Muscle layer of colon (tissue), 2 donors: Measurements from ENCODE around the gene SLC35C1.

ENCODE experiments used
- H3K27ac ChIP-seq: one replicate; pipeline ENCODE4 v1.7.0; 2013; ENCODE audit warnings: low read depth, mild to moderate bottlenecking, low read length, moderate library complexity
- H3K27me3 ChIP-seq, 2 donors: one replicate each; pipeline ENCODE4 v1.7.0; 2013; ENCODE audit warnings: low read length in 2 of 2, mild to moderate bottlenecking in 2 of 2; ENCODE audit not compliant: insufficient read depth in 2 of 2, control insufficient read depth in 1 of 2
- H3K36me3 ChIP-seq: one replicate; pipeline ENCODE4 v1.7.0; 2013; ENCODE audit warnings: mild to moderate bottlenecking, low read length; ENCODE audit not compliant: insufficient read depth
- H3K4me1 ChIP-seq: one replicate; pipeline ENCODE4 v1.7.0; 2013; ENCODE audit warnings: mild to moderate bottlenecking, low read length; ENCODE audit not compliant: insufficient read depth
- H3K4me3 ChIP-seq, 2 donors: one replicate each; pipeline ENCODE4 v1.7.0; 2013; ENCODE audit warnings: low read length in 2 of 2, low read depth in 1 of 2, mild to moderate bottlenecking in 1 of 2, moderate library complexity in 1 of 2
- H3K9ac ChIP-seq: one replicate; pipeline ENCODE4 v1.7.0; 2013; ENCODE audit warnings: low read length
- H3K9me3 ChIP-seq: one replicate; pipeline ENCODE4 v1.7.0; 2013; ENCODE audit warnings: mild to moderate bottlenecking, low read length
- donor health status: abdominal sarcoma.
- donor health status: Adenocarcinoma of cecum.

Gene SLC35C1

DNA sequence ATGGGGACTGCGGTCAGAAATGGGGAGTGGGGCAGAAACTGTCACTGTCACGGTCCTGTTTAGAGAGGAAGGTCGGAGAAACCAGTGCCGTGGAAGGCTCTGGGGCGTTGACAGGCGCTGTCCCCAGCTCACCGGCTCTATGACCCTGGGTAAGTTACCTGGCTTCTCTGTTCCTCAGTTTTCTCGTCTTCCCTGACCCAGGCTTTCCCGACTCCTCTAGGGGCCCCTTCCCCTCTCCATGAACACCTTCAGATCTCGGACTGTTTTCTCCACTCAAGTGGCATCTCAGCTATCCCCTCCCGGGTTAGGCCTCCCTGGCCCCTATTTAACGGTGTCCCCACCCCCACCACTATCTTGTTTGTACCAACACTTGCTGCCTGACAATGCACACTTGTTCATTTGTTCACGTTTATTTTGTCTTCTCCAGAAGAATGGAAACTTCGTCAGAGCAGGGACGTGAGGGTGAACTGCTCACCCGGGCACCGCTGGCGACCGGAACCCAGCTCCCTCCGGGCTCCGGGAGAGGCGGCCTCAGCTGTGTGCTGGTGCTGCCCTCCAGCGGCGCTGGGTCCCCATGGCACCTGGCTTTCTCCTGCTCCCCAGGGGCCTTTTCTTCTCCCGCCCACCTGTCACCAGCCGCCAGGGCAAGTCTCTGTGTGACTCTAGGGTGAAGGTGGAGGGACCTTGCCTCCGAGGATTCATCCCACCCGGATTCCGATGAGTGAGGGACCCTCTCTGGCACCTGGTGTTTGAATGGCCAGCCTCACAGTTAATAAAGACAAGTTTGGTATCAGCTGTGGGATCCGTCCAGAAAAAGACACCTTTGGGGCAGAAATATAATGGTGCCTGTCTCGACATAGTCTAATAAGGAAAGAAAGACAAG, 33.1 kb upstream of the SLC35C1 start:
- H3K27ac ChIP-seq = peak overlapping the region; percentile 56
- no peaks in the 10 kb centered on the region for H3K4me1 ChIP-seq
- no peaks in the 10 kb centered on the region for H3K27me3 ChIP-seq
- H3K4me3 ChIP-seq = peak overlapping the region; percentile 50 to 72
- H3K9me3 ChIP-seq = no peaks in the 10 kb centered on the region
- H3K36me3 ChIP-seq = no peaks in the 10 kb centered on the region
- H3K9ac ChIP-seq = peak overlapping the region; percentile 40

DNA sequence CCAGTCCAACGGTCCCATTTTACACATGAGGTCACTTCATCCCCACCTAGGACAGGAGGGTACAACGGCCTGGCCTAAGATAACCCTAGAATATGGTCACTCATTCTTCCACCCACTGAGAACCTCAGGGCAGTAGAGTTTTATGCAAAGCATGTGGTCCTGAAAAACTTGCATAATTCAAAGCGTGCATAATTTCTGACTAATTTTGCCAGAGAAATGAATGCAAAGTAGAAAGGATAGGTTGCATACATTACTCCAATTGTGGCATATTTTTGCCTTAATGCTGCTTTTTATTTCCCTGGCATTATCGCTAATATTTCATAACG, 32.5 kb upstream of the SLC35C1 start:
- Histone ChIP-seq H3K27ac (no peak overlapping the region), H3K4me1 (no peaks in the 10 kb centered on the region), H3K36me3 (no peaks in the 10 kb centered on the region), H3K27me3 (no peaks in the 10 kb centered on the region), H3K4me3 (no peak overlapping the region), H3K9me3 (no peaks in the 10 kb centered on the region), H3K9ac (no peak overlapping the region)

DNA sequence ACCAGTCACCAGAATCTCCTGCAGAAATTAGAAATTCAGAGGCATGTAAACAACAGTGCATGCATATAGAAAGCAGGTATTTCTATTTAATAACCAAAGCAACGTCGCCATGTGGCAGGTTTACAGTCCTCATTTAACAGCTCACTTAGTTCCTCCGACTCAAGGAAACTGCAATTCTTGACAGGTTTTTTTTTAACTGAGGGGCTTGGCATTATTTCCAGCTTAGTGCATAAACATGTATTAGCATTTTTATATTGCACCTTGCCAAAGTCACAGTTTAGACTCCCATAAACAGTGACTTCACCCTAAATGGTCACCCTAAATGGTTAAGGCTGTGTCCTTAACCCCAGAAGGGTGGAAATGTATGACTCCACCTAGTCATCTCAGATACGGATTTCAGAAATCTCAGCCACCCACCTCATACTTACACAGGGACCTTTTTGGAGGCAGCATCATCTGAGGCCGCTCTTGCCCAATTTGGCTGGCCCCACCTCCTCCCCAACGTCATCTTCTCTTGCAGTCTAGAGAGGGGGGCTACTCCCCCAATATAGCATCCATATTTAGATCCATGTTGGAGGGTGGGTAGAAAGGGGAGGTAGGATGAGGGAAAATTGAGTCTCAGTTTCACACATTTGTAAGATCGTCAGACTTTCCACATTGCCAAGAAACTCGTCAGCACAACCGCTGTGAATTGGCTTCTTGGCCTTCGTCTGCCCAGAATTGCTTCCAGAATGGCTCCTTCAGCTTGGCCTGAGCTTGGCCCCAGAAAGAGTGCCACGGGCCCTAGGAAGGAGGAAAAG, 31.8 kb upstream of the SLC35C1 start:
- no peaks in the 10 kb centered on the region for H3K4me1 ChIP-seq
- no peaks in the 10 kb centered on the region for H3K36me3 ChIP-seq
- H3K4me3 ChIP-seq = no peak overlapping the region
- no peak overlapping the region for H3K27ac ChIP-seq
- H3K9me3 ChIP-seq = no peaks in the 10 kb centered on the region
- H3K9ac ChIP-seq = no peak overlapping the region
- H3K27me3 ChIP-seq = no peaks in the 10 kb centered on the region

DNA sequence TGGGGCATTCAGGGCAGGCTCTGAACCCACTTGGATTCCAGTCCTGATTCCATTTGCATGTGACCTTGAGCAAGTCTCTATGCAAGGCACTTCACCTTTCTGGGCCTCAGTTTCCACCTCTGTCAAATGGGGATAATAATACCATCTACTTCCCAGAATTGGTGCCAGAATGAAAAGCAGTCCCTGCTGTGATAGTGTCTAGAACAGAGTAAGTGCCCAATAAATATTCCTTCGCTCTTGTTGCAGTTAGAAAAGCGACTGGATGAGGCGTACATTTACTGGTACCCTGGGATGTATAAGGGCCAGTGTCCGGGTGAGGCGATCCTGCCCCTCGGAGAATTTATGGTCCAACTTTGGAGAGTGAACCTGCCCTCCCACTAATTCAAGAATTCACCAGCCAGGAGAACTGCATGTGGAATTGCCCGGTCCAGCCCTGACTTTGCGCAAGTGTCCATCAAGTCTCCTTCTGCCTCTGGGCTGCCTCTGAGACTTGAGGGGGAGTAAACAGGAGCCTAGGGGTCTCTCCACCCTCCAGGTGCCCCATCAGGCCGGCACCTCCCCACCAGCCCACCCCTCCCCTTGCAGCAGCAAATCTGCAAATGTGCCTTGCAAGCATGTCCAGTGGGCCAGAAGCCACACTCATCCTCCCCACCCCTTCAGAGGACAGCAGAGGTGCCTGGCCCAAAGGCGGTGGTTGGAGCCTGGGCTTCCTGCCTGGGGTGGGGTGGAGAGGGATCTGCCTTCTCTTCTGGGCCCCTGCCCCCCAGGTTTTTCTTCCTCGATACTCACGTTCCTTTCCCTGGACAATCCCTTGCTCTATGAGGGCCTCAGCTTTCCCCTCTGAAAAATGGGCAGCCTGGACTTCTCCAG, 30.9 kb upstream of the SLC35C1 start:
- Histone ChIP-seq H3K9me3 (no peaks in the 10 kb centered on the region), H3K4me1 (no peaks in the 10 kb centered on the region), H3K27me3 (no peaks in the 10 kb centered on the region), H3K9ac (no peak overlapping the region), H3K4me3 (no peak overlapping the region), H3K27ac (no peak overlapping the region), H3K36me3 (no peaks in the 10 kb centered on the region)

DNA sequence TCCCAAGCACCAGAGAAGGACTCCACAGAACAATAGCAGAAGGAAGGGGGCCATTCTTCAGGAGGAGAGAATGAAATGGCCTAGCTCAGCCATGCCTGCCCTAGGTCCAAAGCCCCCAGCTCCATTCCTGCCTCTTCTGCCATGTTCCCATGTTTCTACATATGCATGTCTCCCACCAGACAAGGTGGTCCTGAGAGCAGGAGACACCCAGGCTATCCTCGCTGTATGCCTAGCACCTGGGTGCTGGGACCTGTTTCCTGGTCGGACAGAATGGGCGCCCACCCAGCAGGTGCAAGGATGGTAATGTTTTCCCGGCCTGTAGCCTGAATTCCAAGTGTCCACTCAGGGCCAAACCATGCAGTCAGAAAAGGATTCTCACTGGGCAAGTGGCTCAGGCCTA, 30.2 kb upstream of the SLC35C1 start:
- no peak overlapping the region for H3K9ac ChIP-seq
- H3K4me3 ChIP-seq = no peak overlapping the region
- H3K9me3 ChIP-seq = no peaks in the 10 kb centered on the region
- H3K27ac ChIP-seq = no peak overlapping the region
- no peaks in the 10 kb centered on the region for H3K36me3 ChIP-seq
- no peaks in the 10 kb centered on the region for H3K4me1 ChIP-seq
- H3K27me3 ChIP-seq = no peaks in the 10 kb centered on the region

DNA sequence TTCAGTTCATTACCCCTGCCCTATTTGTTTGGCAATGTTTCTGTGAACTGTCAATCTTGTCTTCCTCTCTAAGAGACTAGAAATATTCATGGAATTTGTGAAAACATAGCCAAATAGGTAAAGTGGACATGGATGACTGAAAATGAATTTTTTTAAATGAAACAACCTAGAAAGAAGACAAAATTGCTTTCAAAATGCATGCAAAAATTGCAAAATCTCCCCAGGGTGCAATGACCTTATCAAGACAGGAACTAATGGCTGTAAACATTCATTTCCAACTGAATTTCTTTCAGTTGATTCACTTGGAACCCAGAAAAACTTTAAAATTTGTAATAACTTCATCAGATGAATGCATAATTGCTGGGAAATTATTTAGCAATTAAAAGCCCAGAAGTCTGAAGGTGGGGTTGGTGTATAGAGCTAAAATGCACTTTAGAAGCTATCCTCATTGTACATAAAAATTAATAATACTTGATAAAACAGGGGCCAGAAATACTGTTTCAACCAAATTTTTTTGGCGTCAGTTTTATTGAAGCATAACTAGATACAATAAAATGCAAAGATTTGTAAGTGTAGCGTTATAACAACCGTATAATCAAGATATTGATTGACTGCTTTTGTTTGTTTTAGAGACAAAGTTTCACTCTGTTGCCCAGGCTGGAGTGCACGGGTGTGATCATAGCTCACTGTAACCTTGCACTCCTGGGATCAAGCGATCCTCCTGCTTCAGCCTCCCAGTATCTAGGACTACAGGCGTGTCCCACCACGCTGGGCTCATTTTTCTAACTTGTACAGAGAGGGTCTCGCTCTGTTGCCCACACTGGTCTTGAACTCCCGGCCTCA, 27.6 kb upstream of the SLC35C1 start:
- Histone ChIP-seq H3K27me3 (no peaks in the 10 kb centered on the region), H3K27ac (no peak overlapping the region), H3K9ac (no peak overlapping the region), H3K9me3 (no peaks in the 10 kb centered on the region), H3K4me1 (no peaks in the 10 kb centered on the region), H3K36me3 (no peaks in the 10 kb centered on the region), H3K4me3 (no peak overlapping the region)

DNA sequence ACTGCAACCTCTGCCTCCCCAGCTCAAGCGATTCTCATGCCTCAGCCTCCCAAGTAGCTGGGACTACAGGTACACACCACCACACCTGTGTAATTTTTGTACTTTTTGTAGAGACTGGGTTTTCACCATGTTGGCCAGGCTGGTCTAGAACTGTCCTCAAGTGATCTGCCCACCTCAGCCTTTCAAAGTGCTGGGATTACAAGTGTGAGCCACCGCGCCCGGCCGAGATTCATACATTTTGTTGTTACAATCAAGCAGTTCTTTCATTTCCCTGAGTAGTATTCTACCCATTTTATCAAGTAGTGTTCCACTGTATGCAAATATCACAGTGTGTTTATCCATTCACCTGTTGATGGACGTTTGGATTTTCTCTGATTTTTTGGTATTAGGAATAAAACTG, 26.6 kb upstream of the SLC35C1 start:
- Histone ChIP-seq H3K4me3 (no peak overlapping the region), H3K4me1 (no peaks in the 10 kb centered on the region), H3K36me3 (no peaks in the 10 kb centered on the region), H3K9me3 (no peaks in the 10 kb centered on the region), H3K27ac (no peak overlapping the region), H3K9ac (no peak overlapping the region), H3K27me3 (no peaks in the 10 kb centered on the region)

DNA sequence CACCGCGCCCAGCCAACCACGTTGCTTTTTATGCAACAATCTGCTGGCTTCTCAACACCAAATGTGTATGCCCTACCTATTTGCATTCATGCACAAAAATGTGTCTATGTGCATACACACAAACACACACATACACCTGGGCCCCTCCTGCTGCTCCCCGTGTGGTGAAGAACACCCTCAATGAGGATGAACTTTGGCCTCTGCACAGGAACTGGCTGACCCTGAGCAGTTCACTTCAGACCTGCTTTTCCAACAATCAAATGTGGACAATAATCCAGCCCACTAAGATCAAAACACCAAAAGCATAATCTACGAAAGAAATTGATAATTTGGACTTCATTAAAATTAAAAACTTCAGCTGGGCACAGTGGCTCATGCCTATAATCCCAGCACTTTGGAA, 25.3 kb upstream of the SLC35C1 start:
- no peak overlapping the region for H3K27ac ChIP-seq
- H3K9ac ChIP-seq = no peak overlapping the region
- H3K4me1 ChIP-seq = no peaks in the 10 kb centered on the region
- no peak overlapping the region for H3K4me3 ChIP-seq
- H3K9me3 ChIP-seq = no peaks in the 10 kb centered on the region
- no peaks in the 10 kb centered on the region for H3K36me3 ChIP-seq
- H3K27me3 ChIP-seq = no peaks in the 10 kb centered on the region

DNA sequence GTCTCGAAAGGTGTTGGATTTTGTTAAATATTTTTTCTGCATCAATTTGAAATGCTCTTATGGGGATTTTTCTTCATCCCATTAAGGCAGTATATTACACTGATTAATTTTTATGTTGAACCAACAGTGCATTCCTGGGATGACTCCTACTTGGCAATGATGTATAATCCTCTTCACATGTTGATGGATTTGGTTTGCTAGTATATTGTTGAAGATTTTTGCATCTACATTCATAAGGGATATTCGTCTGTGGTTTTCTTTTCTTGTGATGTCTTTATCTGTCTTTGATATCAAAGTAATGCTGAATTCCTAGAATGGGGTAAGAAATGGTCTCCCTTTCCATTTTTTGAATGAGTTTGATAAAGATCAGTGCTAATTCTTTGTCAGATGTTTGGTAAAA, 18.7 kb upstream of the SLC35C1 start:
- H3K27ac ChIP-seq = no peak overlapping the region
- no peaks in the 10 kb centered on the region for H3K27me3 ChIP-seq
- no peak overlapping the region for H3K9ac ChIP-seq
- H3K4me3 ChIP-seq = no peak overlapping the region
- H3K36me3 ChIP-seq = no peaks in the 10 kb centered on the region
- H3K4me1 ChIP-seq = no peaks in the 10 kb centered on the region
- no peaks in the 10 kb centered on the region for H3K9me3 ChIP-seq

DNA sequence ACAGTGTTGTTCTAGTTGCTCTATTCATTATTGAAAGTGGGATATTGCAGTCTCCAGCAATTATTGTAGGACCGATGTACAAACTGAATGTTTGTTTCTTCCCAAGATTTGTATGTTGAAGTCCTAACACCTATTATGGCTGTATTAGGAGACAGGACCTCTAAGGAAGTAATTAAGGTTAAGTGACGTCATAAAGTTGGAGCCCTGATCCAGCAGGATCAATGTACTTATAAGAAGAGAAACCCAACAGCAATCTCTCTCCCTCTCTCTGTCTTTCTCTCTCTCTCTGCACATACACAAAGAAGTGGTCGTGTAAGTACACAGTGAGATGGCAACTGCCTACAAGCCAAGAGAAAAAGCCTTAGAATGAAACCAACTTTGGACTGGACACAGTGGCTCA, 16.1 kb upstream of the SLC35C1 start:
- no peaks in the 10 kb centered on the region for H3K9me3 ChIP-seq
- H3K9ac ChIP-seq = no peak overlapping the region
- H3K27ac ChIP-seq = no peak overlapping the region
- no peak overlapping the region for H3K4me3 ChIP-seq
- no peaks in the 10 kb centered on the region for H3K36me3 ChIP-seq
- H3K4me1 ChIP-seq = no peaks in the 10 kb centered on the region
- no peaks in the 10 kb centered on the region for H3K27me3 ChIP-seq
